Esophagus squamous epithelium (tissue), 5 donors: ENCODE measurements around the gene URGCP. TPM values are rescaled to one million over a fixed set of nuclear protein-coding genes. Genes with fewer than 3 reads are reported as not detected.

Experiments
- DNase-seq: peaks from one replicate; lab custom pipeline; 2025; lab: John Stamatoyannopoulos, UW
- H3K27ac ChIP-seq, 4 donors: fragments of 200-600 bp; sonication (generic); one replicate each; pipeline ENCODE4 v1.5.1; 2016 to 2019; ENCODE audit warnings: mild to moderate bottlenecking in 1 of 4
- H3K27me3 ChIP-seq, 4 donors: fragments of 200-600 bp; sonication (generic); 1 replicate in 3 of 4; 2 replicates in 1 of 4; pipeline versions ENCODE4 v1.5.1 to v1.6.0; 2017 to 2021; ENCODE audit warnings: antibody characterized with exemption in 1 of 4
- H3K36me3 ChIP-seq, 3 donors: fragments of 200-600 bp; sonication (generic); one replicate each; pipeline ENCODE4 v1.5.1; 2016 to 2019
- H3K4me1 ChIP-seq, 3 donors: fragments of 200-600 bp; sonication (generic); one replicate each; pipeline ENCODE4 v1.5.1; 2017 to 2019
- H3K4me3 ChIP-seq, 4 donors: fragments of 200-600 bp; sonication (generic); 1 replicate in 3 of 4; 2 replicates in 1 of 4; pipeline ENCODE4 v1.5.1; 2016 to 2019; ENCODE audit warnings: mild to moderate bottlenecking in 2 of 4, moderate library complexity in 1 of 4
- H3K9me3 ChIP-seq, 3 donors: fragments of 200-600 bp; sonication (generic); one replicate each; pipeline ENCODE4 v1.5.1; 2016 to 2019
- POLR2A ChIP-seq, 4 donors: fragments of 450-650 bp; IDR thresholded peaks; one replicate each; pipeline ENCODE4 v1.6.1; 2017; ENCODE audit warnings: antibody characterized with exemption in 4 of 4, mild to moderate bottlenecking in 4 of 4, moderate library complexity in 3 of 4
- WGBS, 2 donors: methylation state at CpG; one replicate each; pipeline ENCODE4 v1.1.5; 2018; 5-methylcytosine and 5-hydroxymethylcytosine counted together
- intact Hi-C: fragments of 100-400 bp; cut with DNase I; formaldehyde crosslinking; loops from one replicate; pipeline ENCODE4 v1.15.0; 2022
- total RNA-seq, 4 donors: library from RNA; depleted of rRNA; stranded (reverse); fragments of >200 nt; gene quantifications; one replicate each; pipeline ENCODE4 v1.1.0, GENCODE V29; 2016
- TF ChIP-seq, protein P1 (sequence below), 6 experiments: fragments of 450-650 bp in 4 of 6; fragments of 200-600 bp in 2 of 6; sonication (generic) in 2 of 6; IDR thresholded peaks; one replicate each; pipeline ENCODE4 v1.5.1; 2016 to 2019; ENCODE audit warnings: antibody characterized with exemption in 6 of 6, mild to moderate bottlenecking in 4 of 6, moderate library complexity in 4 of 6
- donor health status: DM: yes; HTN: yes; CAD: no.

The URGCP gene
- total RNA-seq, 4 donors from 2014 or later, result 18.3 to 22.8 (median 21.1) TPM

DNA sequence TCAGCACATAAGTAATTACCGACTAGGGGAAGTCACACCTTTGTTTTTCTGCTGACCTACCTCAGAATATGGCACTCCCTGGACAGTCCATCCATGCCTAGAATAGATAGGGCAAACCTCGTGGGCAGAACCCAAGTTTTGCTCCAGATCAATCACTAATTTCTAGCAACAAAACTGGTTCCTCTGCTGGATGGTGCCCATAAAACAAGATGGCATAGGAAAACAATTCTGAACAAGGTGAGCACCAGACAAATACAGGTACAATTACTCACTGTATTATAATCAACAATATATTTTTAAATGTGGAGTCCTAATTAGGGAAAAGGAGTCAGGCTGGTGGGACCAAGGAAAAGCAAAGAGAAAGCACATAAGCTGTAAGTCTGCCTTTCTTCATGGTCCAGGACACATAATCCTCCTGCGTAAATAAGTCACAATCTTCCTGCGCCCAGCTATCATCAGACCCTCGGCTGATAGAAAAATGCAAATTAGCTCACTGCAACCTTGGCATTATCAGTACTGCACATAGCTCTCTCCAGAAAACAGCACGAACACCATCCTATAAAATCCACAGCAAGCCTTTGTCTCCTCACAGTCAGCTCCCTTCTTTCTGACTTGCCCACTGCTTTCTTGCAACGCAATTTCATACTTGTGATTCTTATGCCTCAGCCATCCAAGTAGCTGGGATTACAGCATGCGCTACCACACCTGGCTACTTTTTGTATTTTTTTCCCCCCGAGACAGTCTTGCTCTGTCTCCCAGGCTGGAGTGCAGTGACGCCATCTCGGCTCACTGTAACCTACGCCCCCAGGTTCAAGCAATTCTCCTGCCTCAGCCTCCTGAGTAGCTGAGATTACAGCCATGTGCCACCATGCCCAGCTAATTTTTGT, 15.1 kb downstream of the URGCP start:
- Histone ChIP-seq H3K36me3 (peaks cover 0 to 26% (median 0%) of the 10 kb centered on the region in 3 donors), H3K9me3 (no peaks in the 10 kb centered on the region), H3K4me3 (no peak overlapping the region), H3K27ac (no peak overlapping the region), H3K27me3 (no peaks in the 10 kb centered on the region), H3K4me1 (peaks cover 0 to 36% (median 8%) of the 10 kb centered on the region in 3 donors)
- intact Hi-C loops, result no loop called here
- WGBS, 2 donors, result 83 to 86% methylated on average over 12 of the region's 12 CpGs
- no peak for DNase-seq
- no peak for TF ChIP-seq POLR2A (IDR thresholded peaks at IDR 0.05)
- TF ChIP-seq, protein P1, sequence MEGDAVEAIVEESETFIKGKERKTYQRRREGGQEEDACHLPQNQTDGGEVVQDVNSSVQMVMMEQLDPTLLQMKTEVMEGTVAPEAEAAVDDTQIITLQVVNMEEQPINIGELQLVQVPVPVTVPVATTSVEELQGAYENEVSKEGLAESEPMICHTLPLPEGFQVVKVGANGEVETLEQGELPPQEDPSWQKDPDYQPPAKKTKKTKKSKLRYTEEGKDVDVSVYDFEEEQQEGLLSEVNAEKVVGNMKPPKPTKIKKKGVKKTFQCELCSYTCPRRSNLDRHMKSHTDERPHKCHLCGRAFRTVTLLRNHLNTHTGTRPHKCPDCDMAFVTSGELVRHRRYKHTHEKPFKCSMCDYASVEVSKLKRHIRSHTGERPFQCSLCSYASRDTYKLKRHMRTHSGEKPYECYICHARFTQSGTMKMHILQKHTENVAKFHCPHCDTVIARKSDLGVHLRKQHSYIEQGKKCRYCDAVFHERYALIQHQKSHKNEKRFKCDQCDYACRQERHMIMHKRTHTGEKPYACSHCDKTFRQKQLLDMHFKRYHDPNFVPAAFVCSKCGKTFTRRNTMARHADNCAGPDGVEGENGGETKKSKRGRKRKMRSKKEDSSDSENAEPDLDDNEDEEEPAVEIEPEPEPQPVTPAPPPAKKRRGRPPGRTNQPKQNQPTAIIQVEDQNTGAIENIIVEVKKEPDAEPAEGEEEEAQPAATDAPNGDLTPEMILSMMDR (IDR thresholded peaks at IDR 0.05), result no peak

DNA sequence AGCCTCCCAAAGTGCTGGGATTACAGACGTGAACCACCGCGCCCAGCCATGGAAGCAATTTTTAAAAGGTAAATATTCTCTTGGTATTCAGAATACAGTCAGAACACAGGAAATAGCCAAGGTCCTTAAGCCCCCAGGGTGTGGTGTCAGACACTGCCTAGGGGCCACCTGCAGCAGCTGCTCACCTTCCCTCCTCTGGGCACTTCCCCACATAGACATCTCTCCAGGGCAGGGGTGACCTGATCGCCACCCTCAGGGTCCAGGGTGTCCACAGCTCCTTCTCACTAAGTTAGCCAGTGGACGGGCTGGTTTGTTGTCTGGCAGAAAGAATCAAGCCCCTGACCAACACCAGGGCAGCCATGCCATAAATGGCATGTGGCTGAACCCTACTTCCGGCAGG, 15.9 kb downstream of the URGCP start:
- Histone ChIP-seq H3K4me3 (no peak overlapping the region), H3K27ac (no peak overlapping the region), H3K9me3 (no peaks in the 10 kb centered on the region), H3K4me1 (peaks cover 0 to 36% (median 8%) of the 10 kb centered on the region in 3 donors), H3K27me3 (no peaks in the 10 kb centered on the region), H3K36me3 (peaks cover 0 to 30% (median 0%) of the 10 kb centered on the region in 3 donors)
- TF ChIP-seq, protein P1 (IDR thresholded peaks at IDR 0.05), result no peak
- no peak for TF ChIP-seq POLR2A (IDR thresholded peaks at IDR 0.05)
- intact Hi-C loops, result no loop called here
- no peak for DNase-seq
- WGBS, 2 donors, result 90 to 95% methylated on average over 6 of the region's 6 CpGs

DNA sequence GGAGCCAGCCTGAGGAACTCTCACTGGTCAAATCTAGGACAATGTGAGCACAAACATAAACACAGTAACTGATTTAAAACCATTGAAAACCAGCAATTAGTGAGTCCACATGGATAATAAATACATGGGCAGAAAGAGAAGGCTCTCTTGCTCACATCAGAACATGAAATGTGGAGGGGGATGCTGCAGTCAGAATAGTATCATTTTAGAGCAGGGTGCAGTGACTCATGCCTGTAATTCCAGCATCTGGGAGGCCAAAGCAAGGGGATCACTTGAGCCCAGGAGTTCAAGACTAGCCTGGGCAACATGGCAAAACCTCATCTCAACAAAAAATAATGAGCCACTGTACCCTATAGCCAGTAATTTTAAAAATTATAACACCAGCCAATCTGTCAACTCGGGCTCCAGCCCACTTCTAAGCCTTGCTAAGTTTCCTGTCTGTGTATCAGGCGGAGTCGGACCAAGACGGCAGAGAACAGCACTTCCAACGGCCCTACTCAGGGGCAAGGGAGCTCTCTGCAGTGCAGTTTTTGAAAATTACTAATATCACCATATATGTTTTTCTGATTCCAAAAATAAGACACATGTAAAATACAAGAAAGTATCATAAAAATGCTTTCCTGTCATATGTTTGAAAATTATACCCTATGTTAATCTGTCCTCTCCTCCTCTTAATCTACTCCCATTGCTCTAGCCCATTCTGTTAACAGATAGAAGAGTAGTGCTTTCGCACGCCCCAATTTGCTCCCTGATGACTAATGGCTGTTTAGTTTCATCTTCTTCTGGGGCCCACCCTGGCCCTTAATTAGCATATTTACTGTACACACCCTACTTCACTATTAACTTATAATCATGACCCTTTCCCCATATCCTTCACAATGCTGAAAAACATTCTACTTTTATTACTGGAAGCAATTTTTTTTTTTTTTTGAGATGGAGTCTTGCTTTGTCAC, 17.1 kb downstream of the URGCP start:
- no peak for DNase-seq
- Histone ChIP-seq H3K36me3 (peaks cover 0 to 34% (median 6%) of the 10 kb centered on the region in 3 donors), H3K9me3 (no peaks in the 10 kb centered on the region), H3K27ac (peak overlapping the region in 1 of 4 donors; percentile 1), H3K27me3 (no peaks in the 10 kb centered on the region), H3K4me1 (peaks cover 0 to 36% (median 8%) of the 10 kb centered on the region in 3 donors), H3K4me3 (no peak overlapping the region)
- 70 to 76% methylated on average over 7 of the region's 7 CpGs for WGBS, 2 donors
- no peak for TF ChIP-seq POLR2A (IDR thresholded peaks at IDR 0.05)
- TF ChIP-seq, protein P1 (IDR thresholded peaks at IDR 0.05), result no peak
- intact Hi-C loops, result no loop called here

DNA sequence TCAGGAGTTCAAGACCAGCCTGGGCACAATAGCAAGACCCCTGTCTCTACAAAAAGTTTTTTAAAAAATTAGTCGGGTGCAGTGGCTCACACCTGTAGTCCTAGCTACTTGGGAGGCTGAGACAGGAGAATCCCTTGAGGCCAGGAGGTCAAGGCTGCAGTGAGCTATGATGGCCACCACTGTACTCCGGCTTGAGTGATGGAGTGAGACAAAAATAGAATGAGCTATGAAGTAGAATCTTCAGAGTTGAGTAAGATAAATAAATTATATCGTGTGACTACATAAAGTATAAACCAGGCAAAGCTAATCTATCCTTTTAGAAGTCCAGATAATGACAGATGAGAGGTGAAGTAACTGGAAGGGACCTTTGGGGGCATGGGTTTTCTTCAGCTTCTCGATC, 21.8 kb downstream of the URGCP start:
- intact Hi-C loops, result no loop called here
- H3K4me1 ChIP-seq, result peaks cover 0 to 19% (median 6%) of the 10 kb centered on the region in 3 donors
- TF ChIP-seq, protein P1 (IDR thresholded peaks at IDR 0.05), result no peak
- TF ChIP-seq POLR2A (IDR thresholded peaks at IDR 0.05), result no peak
- DNase-seq, result no peak
- no peak overlapping the region for H3K27ac ChIP-seq
- H3K9me3 ChIP-seq, result no peaks in the 10 kb centered on the region
- peaks cover 0 to 73% (median 15%) of the 10 kb centered on the region in 3 donors for H3K36me3 ChIP-seq
- H3K4me3 ChIP-seq, result no peak overlapping the region
- 82 to 92% methylated on average over 4 of the region's 4 CpGs for WGBS, 2 donors
- H3K27me3 ChIP-seq, result no peaks in the 10 kb centered on the region
